HepG2 (cell line): ENCODE data around the gene NPAS2. TPM values are rescaled to one million over a fixed set of nuclear protein-coding genes. Genes with fewer than 3 reads are reported as not detected.
A peak's percentile ranks its signal among the peaks of the same experiment; 100 is the strongest.

Experiments
- DNMT1 ChIP-seq: sonication (generic); formaldehyde crosslinking; IDR thresholded peaks from 2 replicates; pipeline ENCODE4 v1.5.1; 2020; ENCODE audit warnings: mild to moderate bottlenecking, missing genetic modification reagents
- GATA4 ChIP-seq: sonication (generic); IDR thresholded peaks from 2 replicates; pipeline ENCODE4 v1.6.1; 2016; ENCODE audit warnings: antibody characterized with exemption, low read depth, borderline replicate concordance
- GATAD2A ChIP-seq: IDR thresholded peaks from 2 replicates; pipeline ENCODE4 v1.6.1; 2016
- HHEX ChIP-seq: IDR thresholded peaks from 2 replicates; pipeline ENCODE4 v1.6.1; 2016; ENCODE audit warnings: control low read depth
- HNRNPUL1 ChIP-seq: fragments of 200-400 bp; formaldehyde crosslinking; IDR thresholded peaks from 2 replicates; pipeline ENCODE4 v1.6.1; 2017; ENCODE audit warnings: low read depth, mild to moderate bottlenecking, low read length, moderate library complexity
- HOXA5 ChIP-seq: sonication (generic); formaldehyde crosslinking; IDR thresholded peaks from 2 replicates; pipeline ENCODE4 v1.4.0; 2020; ENCODE audit warnings: missing genetic modification reagents
- KAT2B ChIP-seq: fragments of 150-350 bp; IDR thresholded peaks from 2 replicates; pipeline ENCODE4 v1.6.1; 2014; ENCODE audit warnings: low read depth, low read length, borderline replicate concordance
- MATR3 ChIP-seq: sonication (generic); formaldehyde crosslinking; IDR thresholded peaks from 2 replicates; pipeline ENCODE4 v1.4.0; 2020; ENCODE audit warnings: missing genetic modification reagents
- MTA1 ChIP-seq: sonication (generic); formaldehyde crosslinking; IDR thresholded peaks from 2 replicates; pipeline ENCODE4 v1.4.0; 2020; ENCODE audit warnings: missing genetic modification reagents, mild to moderate bottlenecking, borderline replicate concordance
- MTA3 ChIP-seq: sonication (generic); formaldehyde crosslinking; IDR thresholded peaks from 2 replicates; pipeline ENCODE4 v1.4.0; 2020; ENCODE audit warnings: missing genetic modification reagents
- NPAS2 ChIP-seq: sonication (generic); formaldehyde crosslinking; IDR thresholded peaks from 2 replicates; pipeline ENCODE4 v1.8.0; 2022; ENCODE audit warnings: mild to moderate bottlenecking, missing genetic modification reagents, borderline replicate concordance
- RXRA ChIP-seq: sonication (generic); formaldehyde crosslinking; IDR thresholded peaks from 2 replicates; pipeline ENCODE4 v1.5.1; 2020; ENCODE audit warnings: missing genetic modification reagents
- TEAD2 ChIP-seq: sonication (generic); formaldehyde crosslinking; IDR thresholded peaks from 2 replicates; pipeline ENCODE4 v1.9.0; 2021; ENCODE audit warnings: missing genetic modification reagents
- THRA ChIP-seq: sonication (generic); formaldehyde crosslinking; IDR thresholded peaks from 2 replicates; pipeline ENCODE4 v1.4.0; 2020; ENCODE audit warnings: missing genetic modification reagents, borderline replicate concordance
- ZIK1 ChIP-seq: sonication (generic); formaldehyde crosslinking; IDR thresholded peaks from 2 replicates; pipeline ENCODE4 v1.5.0; 2020; ENCODE audit warnings: mild to moderate bottlenecking, low read depth, missing genetic modification reagents, borderline replicate concordance
- ZNF143 ChIP-seq: sonication (generic); formaldehyde crosslinking; IDR thresholded peaks from 2 replicates; pipeline ENCODE4 v1.4.0; 2020; ENCODE audit warnings: missing genetic modification reagents
- ZNF460 ChIP-seq: sonication (generic); formaldehyde crosslinking; IDR thresholded peaks from 2 replicates; pipeline ENCODE4 v1.5.1; 2020; ENCODE audit warnings: missing genetic modification reagents, mild to moderate bottlenecking, borderline replicate concordance
- ZNF569 ChIP-seq: sonication (generic); formaldehyde crosslinking; IDR thresholded peaks from 2 replicates; pipeline ENCODE4 v1.5.0; 2020; ENCODE audit warnings: mild to moderate bottlenecking, missing genetic modification reagents, moderate library complexity, borderline replicate concordance
- ZNF580 ChIP-seq: IDR thresholded peaks from 2 replicates; pipeline ENCODE4 v1.6.1; 2016; ENCODE audit warnings: low read depth, borderline replicate concordance
- ZNF646 ChIP-seq: sonication (generic); formaldehyde crosslinking; IDR thresholded peaks from 2 replicates; pipeline ENCODE4 v1.9.0; 2021; ENCODE audit warnings: mild to moderate bottlenecking, missing genetic modification reagents
- ZNF775 ChIP-seq: sonication (generic); formaldehyde crosslinking; IDR thresholded peaks from 2 replicates; pipeline ENCODE4 v1.4.0; 2020; ENCODE audit warnings: missing genetic modification reagents, mild to moderate bottlenecking, moderate library complexity, borderline replicate concordance
- ZNF816 ChIP-seq: sonication (generic); formaldehyde crosslinking; IDR thresholded peaks from 2 replicates; pipeline ENCODE4 v1.8.0; 2022; ENCODE audit warnings: missing genetic modification reagents, mild to moderate bottlenecking, borderline replicate concordance
- ZSCAN12 ChIP-seq: sonication (generic); formaldehyde crosslinking; IDR thresholded peaks from 2 replicates; pipeline ENCODE4 v1.9.0; 2021; ENCODE audit warnings: mild to moderate bottlenecking, missing genetic modification reagents
- polyA plus RNA-seq, 8 experiments: library from polyadenylated mRNA; depleted of rRNA in 3 of 8; stranded (reverse) in 7 of 8; unstranded in 1 of 8; fragments of >200 nt; fragmentation: Illumina TruSeq in 4 of 8; extraction: Trizol in 4 of 8; gene quantifications; 2 replicates each; pipeline versions ENCODE4 v1.2.1 to v1.2.3, GENCODE V29; 2011 to 2016; ENCODE audit warnings: low read depth in 4 of 8, missing spikeins in 1 of 8, mixed read lengths in 1 of 8; ENCODE audit not compliant: insufficient read depth in 1 of 8
- total RNA-seq, 5 experiments: library from RNA; depleted of rRNA; stranded (reverse); fragments of >200 nt; fragmentation: Illumina TruSeq; extraction: Trizol; gene quantifications; 2 replicates each; pipeline ENCODE4 v1.2.3, GENCODE V29; 2016; ENCODE audit warnings: low read depth in 1 of 5

NPAS2 gene
- total and polyA plus RNA-seq, 2 of the 13 experiments (the other 11 are each of a cell fraction or from before 2014, with no cell fraction given), result 14.8 to 37.5 TPM

GRCh38 chr2:100780203-100781008, 39.5 kb upstream of the NPAS2 start (continued):
- TF ChIP-seq ZNF646 (CRISPR knock-in tag) (peak; percentile 80; the same call in 1 of the 2 replicates), DNMT1 (no peak; the same call in 1 of the 2 replicates), MTA1 (CRISPR knock-in tag) (peak; percentile 78), HOXA5 (CRISPR knock-in tag) (peak; percentile 90), TEAD2 (CRISPR knock-in tag) (no peak), HHEX (CRISPR knock-in tag) (peak; percentile 73), GATA4 (peak; percentile 92), ZSCAN12 (CRISPR knock-in tag) (no peak), THRA (peak; percentile 91), ZNF775 (no peak), MATR3 (CRISPR knock-in tag) (no peak), ZNF816 (CRISPR knock-in tag) (peak; percentile 68; the same call in 1 of the 2 replicates), KAT2B (no peak), NPAS2 (no peak), RXRA (peak; percentile 93), ZNF143 (CRISPR knock-in tag) (no peak; the same call in 1 of the 2 replicates), HNRNPUL1 (no peak), ZNF569 (CRISPR knock-in tag) (peak; percentile 65; the same call in 1 of the 2 replicates), GATAD2A (peak; percentile 97), MTA3 (CRISPR knock-in tag) (no peak), ZNF580 (peak; percentile 62; the same call in 1 of the 2 replicates), ZNF460 (CRISPR knock-in tag) (peak; percentile 3; the same call in 1 of the 2 replicates), ZIK1 (CRISPR knock-in tag) (0 out of 2 replicates have a peak, but pooled peaks have one; percentile 46)
